PC-9 (cell line): ENCODE measurements around the gene RAB28. TPM values are rescaled to one million over a fixed set of nuclear protein-coding genes. Genes with fewer than 3 reads are reported as not detected.

Experiments
- BruUV-seq: library from RNA; stranded (reverse); fragments of 400-500 nt; replicated peaks from 2 replicates; lab custom pipeline; 2021; lab: Mats Ljungman, UMichigan
- CTCF ChIA-PET: fragments of 300-600 bp; sonication (Branson Sonifier 250); formaldehyde crosslinking; loops from one replicate; lab custom pipeline; 2022; ENCODE audit warnings: antibody characterized with exemption; lab: Charles Lee
- POLR2A ChIA-PET: fragments of 300-600 bp; sonication (Branson Sonifier 250); formaldehyde crosslinking; loops from one replicate; lab custom pipeline; 2022; ENCODE audit warnings: antibody characterized with exemption; ENCODE audit not compliant: unreplicated experiment; lab: Charles Lee
- DNase-seq, 2 experiments: peaks; one replicate each; pipeline versions ENCODE4 v3.0.0 to v3.0.0-alpha.2; 2015 to 2022; ENCODE audit warnings: mixed read lengths in 1 of 2
- H2AFZ ChIP-seq: fragments of 200-600 bp; sonication (generic); 2 replicates; pipeline ENCODE4 v1.8.1; 2017; ENCODE audit warnings: antibody characterized with exemption
- H3F3A ChIP-seq: fragments of 200-600 bp; sonication (generic); 2 replicates; pipeline ENCODE4 v1.8.1; 2017; ENCODE audit warnings: antibody characterized with exemption, mild to moderate bottlenecking, low read depth; ENCODE audit not compliant: insufficient read depth
- H3K27ac ChIP-seq: fragments of 200-600 bp; sonication (generic); 2 replicates; pipeline ENCODE4 v1.6.1; 2016; ENCODE audit warnings: mixed run types
- H3K27me3 ChIP-seq: fragments of 200-600 bp; sonication (generic); 2 replicates; pipeline ENCODE4 v1.6.1; 2016; ENCODE audit warnings: low read depth, mixed run types; ENCODE audit not compliant: insufficient read depth
- H3K36me3 ChIP-seq: fragments of 200-600 bp; sonication (generic); 2 replicates; pipeline ENCODE4 v1.6.1; 2016; ENCODE audit warnings: low read depth, mixed run types
- H3K4me1 ChIP-seq: fragments of 200-600 bp; sonication (generic); replicated peaks from 2 replicates; pipeline ENCODE4 v1.6.1; 2016; ENCODE audit warnings: mixed run types; ENCODE audit not compliant: insufficient read depth
- H3K4me2 ChIP-seq: fragments of 200-600 bp; sonication (generic); 2 replicates; pipeline ENCODE4 v1.6.1; 2017; ENCODE audit warnings: mixed run types
- H3K4me3 ChIP-seq: fragments of 200-600 bp; sonication (generic); 2 replicates; pipeline ENCODE4 v1.6.1; 2016; ENCODE audit warnings: mixed run types
- H3K79me2 ChIP-seq: fragments of 200-600 bp; sonication (generic); 2 replicates; pipeline ENCODE4 v1.6.1; 2017; ENCODE audit warnings: low read depth, mixed run types
- H3K9me2 ChIP-seq: fragments of 200-600 bp; sonication (generic); 2 replicates; pipeline ENCODE4 v1.8.1; 2017; ENCODE audit warnings: mild to moderate bottlenecking; ENCODE audit not compliant: insufficient read depth
- H3K9me3 ChIP-seq: fragments of 200-600 bp; sonication (generic); 2 replicates; pipeline ENCODE4 v1.8.1; 2016; ENCODE audit warnings: low read depth; ENCODE audit not compliant: insufficient read depth
- H4K20me1 ChIP-seq: fragments of 200-600 bp; sonication (generic); 2 replicates; pipeline ENCODE4 v1.8.1; 2017; ENCODE audit not compliant: insufficient read depth
- EZH2 ChIP-seq: fragments of 200-600 bp; sonication (generic); IDR thresholded peaks from 2 replicates; pipeline ENCODE4 v1.8.0; 2017; ENCODE audit warnings: antibody characterized with exemption, low read depth
- intact Hi-C: fragments of 100-400 bp; cut with micrococcal nuclease; formaldehyde crosslinking; loops from one replicate; pipeline ENCODE4 v1.10.0; 2022; ENCODE audit not compliant: unreplicated experiment
- total RNA-seq: library from RNA; stranded (reverse); gene quantifications from 2 replicates; pipeline ENCODE4 v1.2.3, GENCODE V29; 2021
- TF ChIP-seq, protein P1 (sequence below): fragments of 200-600 bp; sonication (generic); conservative IDR thresholded peaks from 2 replicates; pipeline ENCODE4 v1.6.1; 2017; ENCODE audit warnings: mixed run types, antibody characterized with exemption, mild to moderate bottlenecking, moderate library complexity

The RAB28 gene
- total RNA-seq, 1 experiment from 2014 or later: 17.5 TPM

GRCh38 chr4:13364172-13364571, 120.0 kb downstream of the RAB28 start:
- no peak overlapping the region for H3K27ac ChIP-seq
- H2AFZ ChIP-seq: no peak overlapping the region
- ChIA-PET CTCF (no interaction called here), POLR2A (no interaction called here)
- no peaks in the 10 kb centered on the region for H3K9me2 ChIP-seq
- intact Hi-C loops: no loop called here
- H3K9me3 ChIP-seq: no peaks in the 10 kb centered on the region
- DNase-seq: no peak
- H3F3A ChIP-seq: no peaks in the 10 kb centered on the region
- no peaks in the 10 kb centered on the region for H3K27me3 ChIP-seq
- no peaks in the 10 kb centered on the region for H3K4me1 ChIP-seq
- no peaks in the 10 kb centered on the region for H3K36me3 ChIP-seq
- no peaks in the 10 kb centered on the region for H4K20me1 ChIP-seq
- H3K4me3 ChIP-seq: no peak overlapping the region
- TF ChIP-seq, protein P1, sequence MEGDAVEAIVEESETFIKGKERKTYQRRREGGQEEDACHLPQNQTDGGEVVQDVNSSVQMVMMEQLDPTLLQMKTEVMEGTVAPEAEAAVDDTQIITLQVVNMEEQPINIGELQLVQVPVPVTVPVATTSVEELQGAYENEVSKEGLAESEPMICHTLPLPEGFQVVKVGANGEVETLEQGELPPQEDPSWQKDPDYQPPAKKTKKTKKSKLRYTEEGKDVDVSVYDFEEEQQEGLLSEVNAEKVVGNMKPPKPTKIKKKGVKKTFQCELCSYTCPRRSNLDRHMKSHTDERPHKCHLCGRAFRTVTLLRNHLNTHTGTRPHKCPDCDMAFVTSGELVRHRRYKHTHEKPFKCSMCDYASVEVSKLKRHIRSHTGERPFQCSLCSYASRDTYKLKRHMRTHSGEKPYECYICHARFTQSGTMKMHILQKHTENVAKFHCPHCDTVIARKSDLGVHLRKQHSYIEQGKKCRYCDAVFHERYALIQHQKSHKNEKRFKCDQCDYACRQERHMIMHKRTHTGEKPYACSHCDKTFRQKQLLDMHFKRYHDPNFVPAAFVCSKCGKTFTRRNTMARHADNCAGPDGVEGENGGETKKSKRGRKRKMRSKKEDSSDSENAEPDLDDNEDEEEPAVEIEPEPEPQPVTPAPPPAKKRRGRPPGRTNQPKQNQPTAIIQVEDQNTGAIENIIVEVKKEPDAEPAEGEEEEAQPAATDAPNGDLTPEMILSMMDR: no peak
- no peak for TF ChIP-seq EZH2
- H3K79me2 ChIP-seq: no peaks in the 10 kb centered on the region
- no TSS peak for BruUV-seq
- H3K4me2 ChIP-seq: no peak overlapping the region

- intact Hi-C loops: no loop called here
- no TSS peak for BruUV-seq
- no peak for DNase-seq
- Histone ChIP-seq H3K4me2 (no peak overlapping the region), H3K36me3 (no peaks in the 10 kb centered on the region), H3K4me3 (no peak overlapping the region), H3K27ac (no peak overlapping the region), H3K4me1 (no peaks in the 10 kb centered on the region), H2AFZ (no peak overlapping the region), H3K9me3 (no peaks in the 10 kb centered on the region), H3K9me2 (no peaks in the 10 kb centered on the region), H3K27me3 (no peaks in the 10 kb centered on the region), H3K79me2 (no peaks in the 10 kb centered on the region), H3F3A (no peaks in the 10 kb centered on the region), H4K20me1 (no peaks in the 10 kb centered on the region)
- ChIA-PET CTCF (no interaction called here), POLR2A (no interaction called here)
- TF ChIP-seq, protein P1: no peak
- no peak for TF ChIP-seq EZH2
Observed at GRCh38 chr4:13359809-13360208, 124.3 kb downstream of the RAB28 start.

DNA sequence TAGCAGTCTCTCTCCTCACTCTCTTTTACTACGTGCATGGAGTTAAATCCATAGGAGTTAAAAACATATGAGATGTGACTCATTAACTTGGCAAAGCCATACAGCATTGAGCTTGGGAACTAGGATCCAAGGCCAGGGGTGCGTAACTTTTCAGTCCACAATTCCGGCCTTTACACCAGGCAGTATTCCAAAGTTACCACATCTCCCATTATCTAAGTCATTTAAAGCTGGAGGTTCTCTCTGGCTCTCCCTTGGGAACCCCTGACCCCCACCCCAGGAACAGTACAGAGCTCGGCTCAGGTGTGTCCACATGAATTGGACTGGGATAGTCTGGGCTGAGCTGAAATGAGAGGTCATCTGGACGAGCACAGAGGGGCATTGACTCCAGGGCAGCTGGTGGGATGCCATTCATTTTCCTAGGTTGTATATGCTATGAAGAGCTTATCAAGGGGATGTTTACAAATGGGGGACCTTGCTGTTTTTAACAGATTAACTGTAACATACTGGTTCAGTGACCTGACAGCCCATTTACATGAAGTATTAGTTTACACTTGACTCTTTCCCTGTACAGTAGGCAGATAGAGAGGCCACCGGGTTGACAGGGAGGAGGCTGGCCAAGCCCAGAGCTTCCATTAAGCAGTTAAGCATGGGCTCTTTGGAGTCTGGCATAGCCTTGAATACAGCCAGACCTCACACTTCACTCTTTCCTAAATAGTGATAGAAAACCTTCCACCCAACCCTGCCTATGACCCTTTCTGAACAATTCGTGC, 128.8 kb downstream of the RAB28 start:
- intact Hi-C loops: no loop called here
- no peak for TF ChIP-seq EZH2
- TF ChIP-seq, protein P1: no peak
- Histone ChIP-seq H3K4me1 (no peaks in the 10 kb centered on the region), H3K9me2 (no peaks in the 10 kb centered on the region), H3K9me3 (no peaks in the 10 kb centered on the region), H3K4me2 (no peak overlapping the region), H3K4me3 (no peak overlapping the region), H3K36me3 (no peaks in the 10 kb centered on the region), H3K27ac (no peak overlapping the region), H2AFZ (no peak overlapping the region), H3K27me3 (no peaks in the 10 kb centered on the region), H3F3A (no peaks in the 10 kb centered on the region), H3K79me2 (no peaks in the 10 kb centered on the region), H4K20me1 (no peaks in the 10 kb centered on the region)
- no TSS peak for BruUV-seq
- no peak for DNase-seq
- ChIA-PET POLR2A (no interaction called here), CTCF (no interaction called here)
